Neural progenitor cell (in vitro differentiated cells): ENCODE data around the gene SLC6A12. TPM values are rescaled to one million over a fixed set of nuclear protein-coding genes. Genes with fewer than 3 reads are reported as not detected.

Source experiments
- DNase-seq: peaks from one replicate; pipeline ENCODE4 v3.0.0-alpha.2; 2016; ENCODE audit warnings: low spot score
- H2AFZ ChIP-seq: fragments of 200-600 bp; sonication (generic); replicated peaks from 2 replicates; pipeline ENCODE4 v1.6.1; 2016; ENCODE audit warnings: antibody characterized with exemption
- H3F3A ChIP-seq: fragments of 200-600 bp; sonication (generic); 2 replicates; pipeline ENCODE4 v1.6.1; 2016; ENCODE audit warnings: antibody characterized with exemption, low read depth
- H3K27ac ChIP-seq: fragments of 200-600 bp; sonication (generic); 2 replicates; pipeline ENCODE4 v1.5.1; 2016; ENCODE audit warnings: mild to moderate bottlenecking
- H3K27me3 ChIP-seq: fragments of 200-600 bp; sonication (generic); 2 replicates; pipeline ENCODE4 v1.6.1; 2016; ENCODE audit warnings: mild to moderate bottlenecking, moderate library complexity
- H3K36me3 ChIP-seq: fragments of 200-600 bp; sonication (generic); 2 replicates; pipeline ENCODE4 v1.5.1; 2016
- H3K4me1 ChIP-seq: fragments of 200-600 bp; sonication (generic); 2 replicates; pipeline ENCODE4 v1.6.1; 2016; ENCODE audit warnings: mixed run types
- H3K4me2 ChIP-seq: fragments of 200-600 bp; sonication (generic); 2 replicates; pipeline ENCODE4 v1.6.1; 2016
- H3K4me3 ChIP-seq: fragments of 200-600 bp; sonication (generic); 2 replicates; pipeline ENCODE4 v1.5.1; 2016
- H3K79me2 ChIP-seq: fragments of 200-600 bp; sonication (generic); 2 replicates; pipeline ENCODE4 v1.6.1; 2016; ENCODE audit warnings: low read depth
- H3K9ac ChIP-seq: fragments of 200-600 bp; sonication (generic); 2 replicates; pipeline ENCODE4 v1.6.1; 2016
- H3K9me3 ChIP-seq: fragments of 200-600 bp; sonication (generic); 2 replicates; pipeline ENCODE4 v1.5.1; 2016; ENCODE audit warnings: low read depth
- H4K20me1 ChIP-seq: fragments of 200-600 bp; sonication (generic); 2 replicates; pipeline ENCODE4 v1.6.1; 2016; ENCODE audit warnings: low read depth
- H3K27ac Mint-ChIP-seq: 3 replicates; pipeline ENCODE4 v1.8.0; 2021; ENCODE audit warnings: mixed read lengths
- H3K27me3 Mint-ChIP-seq: 2 replicates; pipeline ENCODE4 v1.8.0; 2022; ENCODE audit warnings: low read depth, mild to moderate bottlenecking, inconsistent platforms, moderate library complexity, mixed read lengths; ENCODE audit not compliant: insufficient read depth
- H3K36me3 Mint-ChIP-seq: 3 replicates; pipeline ENCODE4 v1.8.0; 2021; ENCODE audit warnings: mixed read lengths
- H3K4me1 Mint-ChIP-seq: 3 replicates; pipeline ENCODE4 v1.8.0; 2021; ENCODE audit warnings: mixed read lengths
- H3K4me3 Mint-ChIP-seq: 3 replicates; pipeline ENCODE4 v1.8.0; 2021; ENCODE audit warnings: mild to moderate bottlenecking, moderate library complexity, mixed read lengths
- H3K9me3 Mint-ChIP-seq: 3 replicates; pipeline ENCODE4 v1.8.0; 2020; ENCODE audit warnings: mixed read lengths
- CTCF ChIP-seq: fragments of 200-600 bp; sonication (generic); IDR thresholded peaks from 2 replicates; pipeline ENCODE4 v1.5.1; 2017; ENCODE audit warnings: antibody characterized with exemption, mild to moderate bottlenecking
- EZH2 ChIP-seq: fragments of 200-600 bp; sonication (generic); IDR thresholded peaks from 2 replicates; pipeline ENCODE4 v1.6.1; 2017; ENCODE audit warnings: antibody characterized with exemption, mild to moderate bottlenecking, moderate library complexity
- EZH2phosphoT487 ChIP-seq: fragments of 200-600 bp; sonication (generic); IDR thresholded peaks from 2 replicates; pipeline ENCODE4 v1.6.1; 2017; ENCODE audit warnings: antibody characterized with exemption
- total RNA-seq: library from RNA; depleted of rRNA; stranded (reverse); fragments of >200 nt; gene quantifications from 2 replicates; pipeline ENCODE4 v1.2.3, GENCODE V29; 2015; ENCODE audit warnings: low replicate concordance

The SLC6A12 gene
- total RNA-seq, 1 donor from 2014 or later, result not detected

- peaks cover 36% of the 10 kb centered on the region for H3K4me1 Mint-ChIP-seq
- no peaks in the 10 kb centered on the region for H3K36me3 ChIP-seq
- H3K36me3 Mint-ChIP-seq, result no peaks in the 10 kb centered on the region
- no peaks in the 10 kb centered on the region for H4K20me1 ChIP-seq
- TF ChIP-seq EZH2phosphoT487, result no peak
- TF ChIP-seq CTCF, result no peak
- TF ChIP-seq EZH2, result no peak
- no peaks in the 10 kb centered on the region for H3K27me3 ChIP-seq
- no peaks in the 10 kb centered on the region for H3K79me2 ChIP-seq
- H3K4me3 ChIP-seq, result no peak overlapping the region
- H3F3A ChIP-seq, result peaks cover 14% of the 10 kb centered on the region
- no peak overlapping the region for H3K27ac ChIP-seq
- no peak overlapping the region for H3K4me2 ChIP-seq
- no peak for DNase-seq
- H3K27me3 Mint-ChIP-seq, result peaks cover 22% of the 10 kb centered on the region
- no peak overlapping the region for H3K9ac ChIP-seq
- H3K4me1 ChIP-seq, result peaks cover 33% of the 10 kb centered on the region
- H3K9me3 Mint-ChIP-seq, result no peaks in the 10 kb centered on the region
- no peak overlapping the region for H3K4me3 Mint-ChIP-seq
- H3K27ac Mint-ChIP-seq, result no peak overlapping the region
- H3K9me3 ChIP-seq, result no peaks in the 10 kb centered on the region
- no peak overlapping the region for H2AFZ ChIP-seq
Observed at GRCh38 chr12:174596-174995, 39.4 kb downstream of the SLC6A12 start.

GRCh38 chr12:174124-174523, 39.8 kb downstream of the SLC6A12 start:
- Mint-ChIP-seq H3K27ac (no peak overlapping the region), H3K4me3 (no peak overlapping the region), H3K4me1 (peaks cover 41% of the 10 kb centered on the region), H3K9me3 (no peaks in the 10 kb centered on the region), H3K27me3 (peaks cover 22% of the 10 kb centered on the region), H3K36me3 (no peaks in the 10 kb centered on the region)
- TF ChIP-seq CTCF (no peak), EZH2 (no peak), EZH2phosphoT487 (no peak)
- Histone ChIP-seq H3K79me2 (no peaks in the 10 kb centered on the region), H3F3A (peaks cover 16% of the 10 kb centered on the region), H3K4me2 (no peak overlapping the region), H3K9ac (no peak overlapping the region), H2AFZ (no peak overlapping the region), H3K9me3 (no peaks in the 10 kb centered on the region), H3K36me3 (no peaks in the 10 kb centered on the region), H3K4me1 (peaks cover 38% of the 10 kb centered on the region), H4K20me1 (no peaks in the 10 kb centered on the region), H3K4me3 (no peak overlapping the region), H3K27me3 (no peaks in the 10 kb centered on the region), H3K27ac (no peak overlapping the region)
- DNase-seq, result no peak

GRCh38 chr12:172732-173161, 41.2 kb downstream of the SLC6A12 start:
- Mint-ChIP-seq H3K9me3 (no peaks in the 10 kb centered on the region), H3K4me3 (no peak overlapping the region), H3K27ac (peak overlapping the region; percentile 12), H3K4me1 (peaks cover 53% of the 10 kb centered on the region), H3K36me3 (no peaks in the 10 kb centered on the region), H3K27me3 (peaks cover 21% of the 10 kb centered on the region)
- no peak overlapping the region for H3K4me2 ChIP-seq
- peaks cover 42% of the 10 kb centered on the region for H3K4me1 ChIP-seq
- no peaks in the 10 kb centered on the region for H3K9me3 ChIP-seq
- no peak overlapping the region for H3K27ac ChIP-seq
- no peak for TF ChIP-seq CTCF
- TF ChIP-seq EZH2phosphoT487, result no peak
- no peak for TF ChIP-seq EZH2
- no peaks in the 10 kb centered on the region for H4K20me1 ChIP-seq
- H3K27me3 ChIP-seq, result peaks cover 11% of the 10 kb centered on the region
- no peak for DNase-seq
- H3K79me2 ChIP-seq, result no peaks in the 10 kb centered on the region
- H2AFZ ChIP-seq, result no peak overlapping the region
- H3K4me3 ChIP-seq, result no peak overlapping the region
- H3K36me3 ChIP-seq, result no peaks in the 10 kb centered on the region
- peaks cover 16% of the 10 kb centered on the region for H3F3A ChIP-seq
- H3K9ac ChIP-seq, result no peak overlapping the region
